ENCODE data around the gene FBXW7.

FBXW7 gene

GRCh38 chr4:152289541-152289940 is 246.4 kb downstream of the FBXW7 start:
- TF ChIP-seq CTCF (IDR thresholded peaks at IDR 0.05; ENCODE audit: insufficient read depth, low read depth, low read length, missing control alignments): no peak
- H3K4me3 ChIP-seq (ENCODE audit: low read length): no peak overlapping the region
- no peak for DNase-seq (ENCODE audit: low read depth)

GRCh38 chr4:152283801-152284470 is 252.0 kb downstream of the FBXW7 start:
- TF ChIP-seq CTCF (IDR thresholded peaks at IDR 0.05; ENCODE audit: insufficient read depth, low read depth, low read length, missing control alignments): no peak
- DNase-seq (ENCODE audit: low read depth): peak; percentile 53
- H3K4me3 ChIP-seq (ENCODE audit: low read length): no peak overlapping the region

GRCh38 chr4:152281822-152282221 is 254.1 kb downstream of the FBXW7 start:
- TF ChIP-seq CTCF (IDR thresholded peaks at IDR 0.05; ENCODE audit: insufficient read depth, low read depth, low read length, missing control alignments): no peak
- H3K4me3 ChIP-seq (ENCODE audit: low read length): no peak overlapping the region
- no peak for DNase-seq (ENCODE audit: low read depth)

- TF ChIP-seq CTCF (IDR thresholded peaks at IDR 0.05; ENCODE audit: insufficient read depth, low read depth, low read length, missing control alignments): no peak
- DNase-seq (ENCODE audit: low read depth): no peak
- no peak overlapping the region for H3K4me3 ChIP-seq (ENCODE audit: low read length)
Measured at GRCh38 chr4:152281211-152281610, 254.7 kb downstream of the FBXW7 start.

- no peak for DNase-seq (ENCODE audit: low read depth)
- TF ChIP-seq CTCF (IDR thresholded peaks at IDR 0.05; ENCODE audit: insufficient read depth, low read depth, low read length, missing control alignments): no peak
Measured at GRCh38 chr4:152279234-152279566, 256.7 kb downstream of the FBXW7 start.

GRCh38 chr4:152278505-152279233 is 257.2 kb downstream of the FBXW7 start:
- peak; percentile 50 for DNase-seq (ENCODE audit: low read depth)
- no peak for TF ChIP-seq CTCF (IDR thresholded peaks at IDR 0.05; ENCODE audit: insufficient read depth, low read depth, low read length, missing control alignments)
- H3K4me3 ChIP-seq (ENCODE audit: low read length): no peak overlapping the region

More at GRCh38 chr4:152279234-152279566, 256.7 kb downstream of the FBXW7 start:
- H3K4me3 ChIP-seq (ENCODE audit: low read length): no peak overlapping the region

GRCh38 chr4:152278172-152278504 is 257.8 kb downstream of the FBXW7 start:
- no peak for DNase-seq (ENCODE audit: low read depth)
- TF ChIP-seq CTCF (IDR thresholded peaks at IDR 0.05; ENCODE audit: insufficient read depth, low read depth, low read length, missing control alignments): no peak
- no peak overlapping the region for H3K4me3 ChIP-seq (ENCODE audit: low read length)

Measured in epithelial cell of esophagus (primary cell).